ENCODE measurements around the gene DYSF.

DNA sequence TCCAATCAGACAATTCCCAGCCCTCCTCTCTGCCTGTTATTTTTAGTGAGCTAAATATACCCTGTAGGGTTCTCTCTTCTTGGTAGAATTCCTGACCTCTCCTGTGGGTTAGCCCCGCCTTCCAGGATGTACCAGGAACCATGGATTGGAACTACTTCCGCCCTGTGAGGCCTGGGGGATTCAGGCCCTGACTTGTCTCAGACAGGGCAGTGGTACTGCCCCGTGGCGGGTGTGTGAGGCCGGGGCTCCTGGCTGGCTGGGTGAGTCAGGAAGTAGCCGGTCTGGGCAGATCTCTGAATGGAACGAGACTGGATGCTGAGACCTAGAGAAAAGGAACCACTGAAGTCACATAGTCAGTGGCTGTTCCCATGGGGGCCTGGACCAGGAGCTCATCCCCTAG, 50.5 kb downstream of the DYSF start:
- no peak for TF ChIP-seq POLR2A (IDR thresholded peaks at IDR 0.05)
- TF ChIP-seq, protein P1, sequence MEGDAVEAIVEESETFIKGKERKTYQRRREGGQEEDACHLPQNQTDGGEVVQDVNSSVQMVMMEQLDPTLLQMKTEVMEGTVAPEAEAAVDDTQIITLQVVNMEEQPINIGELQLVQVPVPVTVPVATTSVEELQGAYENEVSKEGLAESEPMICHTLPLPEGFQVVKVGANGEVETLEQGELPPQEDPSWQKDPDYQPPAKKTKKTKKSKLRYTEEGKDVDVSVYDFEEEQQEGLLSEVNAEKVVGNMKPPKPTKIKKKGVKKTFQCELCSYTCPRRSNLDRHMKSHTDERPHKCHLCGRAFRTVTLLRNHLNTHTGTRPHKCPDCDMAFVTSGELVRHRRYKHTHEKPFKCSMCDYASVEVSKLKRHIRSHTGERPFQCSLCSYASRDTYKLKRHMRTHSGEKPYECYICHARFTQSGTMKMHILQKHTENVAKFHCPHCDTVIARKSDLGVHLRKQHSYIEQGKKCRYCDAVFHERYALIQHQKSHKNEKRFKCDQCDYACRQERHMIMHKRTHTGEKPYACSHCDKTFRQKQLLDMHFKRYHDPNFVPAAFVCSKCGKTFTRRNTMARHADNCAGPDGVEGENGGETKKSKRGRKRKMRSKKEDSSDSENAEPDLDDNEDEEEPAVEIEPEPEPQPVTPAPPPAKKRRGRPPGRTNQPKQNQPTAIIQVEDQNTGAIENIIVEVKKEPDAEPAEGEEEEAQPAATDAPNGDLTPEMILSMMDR (IDR thresholded peaks at IDR 0.05): no peak
- no peak for TF ChIP-seq EP300 (IDR thresholded peaks at IDR 0.05)
